CD14-positive monocyte (primary cell): Measurements from ENCODE around the gene KCNJ5. TPM values are rescaled to one million over a fixed set of nuclear protein-coding genes. Genes with fewer than 3 reads are reported as not detected.

ENCODE experiments used
- DNase-seq, 3 donors: peaks; one replicate each; pipeline ENCODE4 v3.0.0-alpha.2; 2011 to 2022
- H2AFZ ChIP-seq: 2 replicates; pipeline ENCODE4 v1.6.0; 2012; ENCODE audit warnings: mild to moderate bottlenecking, low read depth, low read length, inconsistent platforms; ENCODE audit not compliant: insufficient read depth, poor library complexity, severe bottlenecking
- H3K27ac ChIP-seq, 2 donors: 1 replicate in 1 of 2; 2 replicates in 1 of 2; pipeline ENCODE4 v1.5.1; 2012 to 2013; ENCODE audit warnings: low read length in 2 of 2, control low read depth in 1 of 2, inconsistent platforms in 1 of 2, low read depth in 1 of 2, mild to moderate bottlenecking in 1 of 2
- H3K27me3 ChIP-seq, 2 donors: one replicate each; pipeline versions ENCODE4 v1.6.0 to v1.6.1; 2011 to 2013; ENCODE audit warnings: low read length in 2 of 2; ENCODE audit not compliant: control insufficient read depth in 2 of 2, insufficient read depth in 2 of 2
- H3K36me3 ChIP-seq, 2 donors: replicated peaks in 1 of 2; 1 replicate in 1 of 2; 2 replicates in 1 of 2; pipeline versions ENCODE4 v1.5.1 to v1.6.1; 2012 to 2013; ENCODE audit warnings: low read length in 2 of 2, control low read depth in 1 of 2, inconsistent platforms in 1 of 2, mild to moderate bottlenecking in 1 of 2; ENCODE audit not compliant: insufficient read depth in 2 of 2, control insufficient read depth in 1 of 2
- H3K4me1 ChIP-seq, 2 donors: 1 replicate in 1 of 2; 2 replicates in 1 of 2; pipeline versions ENCODE4 v1.5.1 to v1.6.1; 2012 to 2013; ENCODE audit warnings: low read length in 2 of 2, control low read depth in 1 of 2, inconsistent platforms in 1 of 2, mild to moderate bottlenecking in 1 of 2, moderate library complexity in 1 of 2; ENCODE audit not compliant: insufficient read depth in 2 of 2, control insufficient read depth in 1 of 2
- H3K4me2 ChIP-seq: replicated peaks from 2 replicates; pipeline ENCODE3; 2012; ENCODE audit warnings: low read length, moderate library complexity, mild to moderate bottlenecking; ENCODE audit not compliant: poor library complexity, severe bottlenecking; ENCODE audit errors: extremely low read depth
- H3K4me3 ChIP-seq, 3 experiments: fragments of 200-600 bp in 1 of 3; sonication (generic) in 1 of 3; replicated peaks in 1 of 3; 1 replicate in 2 of 3; 2 replicates in 1 of 3; pipeline ENCODE4 v1.5.1; 2011 to 2013; ENCODE audit warnings: low read length in 3 of 3, mild to moderate bottlenecking in 3 of 3, control low read depth in 2 of 3, low read depth in 2 of 3, inconsistent platforms in 1 of 3, moderate library complexity in 1 of 3
- H3K79me2 ChIP-seq: 2 replicates; pipeline ENCODE4 v1.6.0; 2012; ENCODE audit warnings: mild to moderate bottlenecking, control low read depth, inconsistent platforms, low read length, moderate library complexity; ENCODE audit not compliant: insufficient read depth
- H3K9ac ChIP-seq: 2 replicates; pipeline ENCODE4 v1.6.0; 2017; ENCODE audit warnings: low read length, mild to moderate bottlenecking; ENCODE audit not compliant: insufficient read depth, poor library complexity, severe bottlenecking
- H3K9me3 ChIP-seq, 2 donors: replicated peaks in 1 of 2; 1 replicate in 1 of 2; 2 replicates in 1 of 2; pipeline versions ENCODE4 v1.5.1 to v1.6.1; 2012 to 2013; ENCODE audit warnings: low read length in 2 of 2, control low read depth in 1 of 2; ENCODE audit not compliant: control insufficient read depth in 1 of 2, insufficient read depth in 1 of 2
- H4K20me1 ChIP-seq: 2 replicates; pipeline ENCODE4 v1.6.0; 2012; ENCODE audit warnings: mild to moderate bottlenecking, low read length, control low read depth, moderate library complexity; ENCODE audit not compliant: insufficient read depth
- H3K27ac Mint-ChIP-seq, 7 donors: one replicate each; pipeline ENCODE4 v1.8.0; 2020; ENCODE audit warnings: mild to moderate bottlenecking in 7 of 7, mixed read lengths in 7 of 7, moderate library complexity in 6 of 7, inconsistent platforms in 2 of 7
- H3K27me3 Mint-ChIP-seq, 3 donors: one replicate each; pipeline ENCODE4 v1.8.0; 2021 to 2022; ENCODE audit warnings: low read depth in 3 of 3, mild to moderate bottlenecking in 3 of 3, mixed read lengths in 3 of 3, moderate library complexity in 3 of 3, inconsistent platforms in 1 of 3
- H3K36me3 Mint-ChIP-seq, 2 donors: one replicate each; pipeline ENCODE4 v1.8.0; 2020; ENCODE audit warnings: mixed read lengths in 2 of 2, inconsistent platforms in 1 of 2, mild to moderate bottlenecking in 1 of 2
- H3K4me1 Mint-ChIP-seq: one replicate; pipeline ENCODE4 v1.8.0; 2020; ENCODE audit warnings: mild to moderate bottlenecking, mixed read lengths
- H3K4me3 Mint-ChIP-seq, 2 donors: one replicate each; pipeline ENCODE4 v1.8.0; 2020; ENCODE audit warnings: mild to moderate bottlenecking in 2 of 2, mixed read lengths in 2 of 2, moderate library complexity in 1 of 2
- H3K9me3 Mint-ChIP-seq, 7 donors: one replicate each; pipeline ENCODE4 v1.8.0; 2020 to 2022; ENCODE audit warnings: mixed read lengths in 7 of 7, mild to moderate bottlenecking in 6 of 7, moderate library complexity in 6 of 7, inconsistent platforms in 2 of 7
- WGBS: methylation state at CpG from one replicate; pipeline ENCODE4 v1.1.5; 2013; ENCODE audit warnings: missing lambda C conversion rate; ENCODE audit not compliant: insufficient coverage; 5-methylcytosine and 5-hydroxymethylcytosine counted together
- intact Hi-C, 2 donors: fragments of 100-400 bp; cut with micrococcal nuclease; formaldehyde crosslinking; loops; one replicate each; pipeline versions ENCODE4 v1.15.0 to v1.15.1; 2023
- polyA plus RNA-seq, 3 donors: library from polyadenylated mRNA; depleted of rRNA in 1 of 3; unstranded in 2 of 3; stranded (reverse) in 1 of 3; fragments of 300-500 nt in 2 of 3; fragments of >200 nt in 1 of 3; fragmentation: Illumina TruSeq in 2 of 3; gene quantifications; 1 replicate in 2 of 3; 2 replicates in 1 of 3; pipeline ENCODE4 v1.2.3, GENCODE V29; 2012 to 2021
- TF ChIP-seq, protein P1 (sequence below): fragments of 200-600 bp; IDR thresholded peaks from one replicate; pipeline ENCODE4 v1.8.0; 2022; ENCODE audit warnings: antibody characterized with exemption, mild to moderate bottlenecking

The KCNJ5 gene
- polyA plus RNA-seq, 3 donors: 0.03 TPM; not detected in 2

GRCh38 chr11:128860571-128861361, 30.4 kb upstream of the KCNJ5 start:
- Histone ChIP-seq H4K20me1 (no peaks in the 10 kb centered on the region), H3K4me3 (no peak overlapping the region), H3K9me3 (no peaks in the 10 kb centered on the region), H3K36me3 (no peaks in the 10 kb centered on the region), H3K27me3 (peaks cover 0 to 2% of the 10 kb centered on the region in 2 donors), H3K4me1 (peaks cover 0 to 2% of the 10 kb centered on the region in 2 donors), H3K4me2 (no peak overlapping the region), H3K27ac (no peak overlapping the region), H3K79me2 (no peaks in the 10 kb centered on the region), H2AFZ (no peak overlapping the region), H3K9ac (no peak overlapping the region)
- TF ChIP-seq, protein P1, sequence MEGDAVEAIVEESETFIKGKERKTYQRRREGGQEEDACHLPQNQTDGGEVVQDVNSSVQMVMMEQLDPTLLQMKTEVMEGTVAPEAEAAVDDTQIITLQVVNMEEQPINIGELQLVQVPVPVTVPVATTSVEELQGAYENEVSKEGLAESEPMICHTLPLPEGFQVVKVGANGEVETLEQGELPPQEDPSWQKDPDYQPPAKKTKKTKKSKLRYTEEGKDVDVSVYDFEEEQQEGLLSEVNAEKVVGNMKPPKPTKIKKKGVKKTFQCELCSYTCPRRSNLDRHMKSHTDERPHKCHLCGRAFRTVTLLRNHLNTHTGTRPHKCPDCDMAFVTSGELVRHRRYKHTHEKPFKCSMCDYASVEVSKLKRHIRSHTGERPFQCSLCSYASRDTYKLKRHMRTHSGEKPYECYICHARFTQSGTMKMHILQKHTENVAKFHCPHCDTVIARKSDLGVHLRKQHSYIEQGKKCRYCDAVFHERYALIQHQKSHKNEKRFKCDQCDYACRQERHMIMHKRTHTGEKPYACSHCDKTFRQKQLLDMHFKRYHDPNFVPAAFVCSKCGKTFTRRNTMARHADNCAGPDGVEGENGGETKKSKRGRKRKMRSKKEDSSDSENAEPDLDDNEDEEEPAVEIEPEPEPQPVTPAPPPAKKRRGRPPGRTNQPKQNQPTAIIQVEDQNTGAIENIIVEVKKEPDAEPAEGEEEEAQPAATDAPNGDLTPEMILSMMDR: no peak
- DNase-seq: no peak
- Mint-ChIP-seq H3K9me3 (no peaks in the 10 kb centered on the region), H3K4me3 (no peak overlapping the region), H3K4me1 (peaks cover 2% of the 10 kb centered on the region), H3K27ac (peak overlapping the region in 1 of 7 donors; percentile 11), H3K36me3 (no peaks in the 10 kb centered on the region), H3K27me3 (peaks cover 5 to 10% (median 9%) of the 10 kb centered on the region in 3 donors)
- WGBS: 78% methylated on average over 12 of the region's 16 CpGs
- intact Hi-C loops: loop anchor here in 1 of 2 donors (10.0 kb wide), 1 partner anchor 686 kb away; no protein-coding TSS in a partner anchor

DNA sequence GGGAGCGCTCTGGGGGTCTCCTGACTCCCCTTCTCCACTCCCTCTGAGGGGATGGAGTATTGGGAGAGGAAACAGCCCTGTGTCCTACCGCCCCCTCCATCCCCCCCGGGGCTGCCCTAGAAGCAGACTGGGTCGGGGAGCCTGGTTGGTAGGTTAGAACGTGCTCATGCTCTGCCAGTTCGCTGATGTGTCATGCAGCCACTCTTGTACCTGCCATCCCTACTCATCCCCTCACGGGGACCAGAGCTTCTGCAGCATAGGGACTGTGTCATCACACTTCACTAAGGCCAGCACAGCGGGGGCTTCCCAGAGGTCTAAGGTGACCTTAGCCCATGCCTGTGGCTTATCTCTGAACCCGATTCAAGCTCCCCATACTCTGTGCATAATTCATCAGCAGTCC, 28.8 kb upstream of the KCNJ5 start:
- Histone ChIP-seq H3K27me3 (peaks cover 0 to 2% of the 10 kb centered on the region in 2 donors), H3K4me3 (no peak overlapping the region), H3K9ac (no peak overlapping the region), H3K36me3 (no peaks in the 10 kb centered on the region), H4K20me1 (no peaks in the 10 kb centered on the region), H3K9me3 (no peaks in the 10 kb centered on the region), H3K27ac (no peak overlapping the region), H3K79me2 (no peaks in the 10 kb centered on the region), H3K4me1 (peaks cover 0 to 2% of the 10 kb centered on the region in 2 donors), H2AFZ (no peak overlapping the region), H3K4me2 (no peak overlapping the region)
- Mint-ChIP-seq H3K4me3 (no peak overlapping the region), H3K27ac (no peak overlapping the region), H3K4me1 (peaks cover 2% of the 10 kb centered on the region), H3K9me3 (no peaks in the 10 kb centered on the region), H3K36me3 (no peaks in the 10 kb centered on the region), H3K27me3 (peaks cover 3 to 9% (median 5%) of the 10 kb centered on the region in 3 donors)
- 92% methylated on average over 4 of the region's 9 CpGs for WGBS
- TF ChIP-seq, protein P1: no peak
- DNase-seq: no peak
- intact Hi-C loops: loop anchor here in 1 of 2 donors (10.0 kb wide), 1 partner anchor 688 kb away; no protein-coding TSS in a partner anchor
